Panc1 (cell line): Measurements from ENCODE around the gene TFF3.

Source experiments
- CTCF ChIP-seq: fragments of 450-650 bp; IDR thresholded peaks from 2 replicates; pipeline ENCODE4 v1.5.1; 2017; ENCODE audit warnings: mild to moderate bottlenecking
- POLR2AphosphoS5 ChIP-seq: IDR thresholded peaks from 2 replicates; pipeline ENCODE4 v1.6.1; 2012; ENCODE audit warnings: mild to moderate bottlenecking, low read depth, low read length, moderate library complexity
- SIN3A ChIP-seq: IDR thresholded peaks from 2 replicates; pipeline ENCODE4 v1.6.1; 2012; ENCODE audit warnings: low read depth, mild to moderate bottlenecking, low read length, moderate library complexity, borderline replicate concordance; ENCODE audit not compliant: insufficient read depth
- TCF7L2 ChIP-seq: IDR thresholded peaks from 2 replicates; pipeline ENCODE4 v1.6.1; 2011; ENCODE audit warnings: mild to moderate bottlenecking, low read depth, low read length, inconsistent platforms

GRCh38 chr21:42310411-42311001 is 4.7 kb downstream of the TFF3 start:
- TF ChIP-seq CTCF = no peak
- TF ChIP-seq TCF7L2 = no peak
- no peak for TF ChIP-seq POLR2AphosphoS5
- no peak for TF ChIP-seq SIN3A
